H9 (cell line): Measurements from ENCODE around the gene MS4A14. TPM values are rescaled to one million over a fixed set of nuclear protein-coding genes. Genes with fewer than 3 reads are reported as not detected.

Experiments
- DNase-seq: peaks from one replicate; pipeline ENCODE4 v3.0.0-alpha.2; 2017
- H2AFZ ChIP-seq: one replicate; pipeline ENCODE4 v1.6.1; 2013; ENCODE audit warnings: mild to moderate bottlenecking, low read length, control low read depth, moderate library complexity
- H2AK5ac ChIP-seq: 2 replicates; pipeline ENCODE4 v1.6.1; 2013; ENCODE audit warnings: low read length, control low read depth, mixed read lengths; ENCODE audit not compliant: insufficient read length
- H2BK120ac ChIP-seq: one replicate; pipeline ENCODE4 v1.6.1; 2013; ENCODE audit warnings: low read depth, mild to moderate bottlenecking, low read length, control low read depth, inconsistent platforms; ENCODE audit not compliant: poor library complexity, severe bottlenecking
- H2BK12ac ChIP-seq: 2 replicates; pipeline ENCODE4 v1.6.1; 2013; ENCODE audit warnings: low read length, control low read depth, mixed read lengths, low read depth; ENCODE audit not compliant: insufficient read length
- H2BK15ac ChIP-seq: 2 replicates; pipeline ENCODE4 v1.6.1; 2013; ENCODE audit warnings: low read depth, low read length, control low read depth
- H2BK20ac ChIP-seq: one replicate; pipeline ENCODE4 v1.6.1; 2013; ENCODE audit warnings: low read depth, mild to moderate bottlenecking, low read length, control low read depth, inconsistent platforms; ENCODE audit not compliant: poor library complexity, severe bottlenecking
- H2BK5ac ChIP-seq: 2 replicates; pipeline ENCODE4 v1.6.1; 2013; ENCODE audit warnings: low read length, control low read depth, mixed read lengths; ENCODE audit not compliant: insufficient read length
- H3K14ac ChIP-seq: 2 replicates; pipeline ENCODE4 v1.6.1; 2013; ENCODE audit warnings: low read length, control low read depth; ENCODE audit not compliant: insufficient read depth
- H3K18ac ChIP-seq: 2 replicates; pipeline ENCODE4 v1.6.1; 2013; ENCODE audit warnings: low read depth, mild to moderate bottlenecking, mixed read lengths, low read length, control low read depth; ENCODE audit not compliant: insufficient read length
- H3K23ac ChIP-seq: 2 replicates; pipeline ENCODE4 v1.6.1; 2013; ENCODE audit warnings: low read length, control low read depth, mixed read lengths, low read depth; ENCODE audit not compliant: insufficient read length
- H3K23me2 ChIP-seq: 2 replicates; pipeline ENCODE4 v1.6.1; 2013; ENCODE audit warnings: low read depth, mild to moderate bottlenecking, mixed read lengths, low read length, control low read depth; ENCODE audit not compliant: insufficient read length, poor library complexity, severe bottlenecking
- H3K27ac ChIP-seq: 2 replicates; pipeline ENCODE4 v1.5.1; 2013; ENCODE audit warnings: low read length, control low read depth, mixed read lengths, low read depth; ENCODE audit not compliant: insufficient read length
- H3K27me3 ChIP-seq: 2 replicates; pipeline ENCODE4 v1.6.1; 2013; ENCODE audit warnings: low read length, control low read depth, inconsistent platforms; ENCODE audit not compliant: insufficient read depth
- H3K4ac ChIP-seq: 2 replicates; pipeline ENCODE4 v1.6.1; 2013; ENCODE audit warnings: low read depth, mild to moderate bottlenecking, control low read depth, inconsistent platforms, low read length, moderate library complexity
- H3K4me1 ChIP-seq: 2 replicates; pipeline ENCODE4 v1.6.1; 2013; ENCODE audit warnings: low read length, control low read depth, inconsistent platforms; ENCODE audit not compliant: insufficient read depth
- H3K4me2 ChIP-seq: 2 replicates; pipeline ENCODE4 v1.6.1; 2013; ENCODE audit warnings: low read length, control low read depth, mixed read lengths; ENCODE audit not compliant: insufficient read length, insufficient read depth
- H3K56ac ChIP-seq: 2 replicates; pipeline ENCODE4 v1.6.1; 2013; ENCODE audit warnings: low read depth, mild to moderate bottlenecking, mixed read lengths, low read length, control low read depth; ENCODE audit not compliant: insufficient read length
- H3K79me1 ChIP-seq: 2 replicates; pipeline ENCODE4 v1.6.1; 2013; ENCODE audit warnings: low read depth, mild to moderate bottlenecking, moderate library complexity, low read length, control low read depth, inconsistent platforms; ENCODE audit not compliant: insufficient read depth, poor library complexity, severe bottlenecking
- H3K79me2 ChIP-seq: 2 replicates; pipeline ENCODE4 v1.6.1; 2013; ENCODE audit warnings: low read length, control low read depth, inconsistent platforms; ENCODE audit not compliant: insufficient read depth
- H3K9ac ChIP-seq: 2 replicates; pipeline ENCODE4 v1.6.1; 2013; ENCODE audit warnings: low read length, control low read depth, mixed read lengths; ENCODE audit not compliant: insufficient read length; ENCODE audit errors: extremely low read depth
- H3K9me3 ChIP-seq: one replicate; pipeline ENCODE4 v1.6.1; 2013; ENCODE audit warnings: low read depth, low read length, inconsistent platforms; ENCODE audit not compliant: control insufficient read depth
- H3T11ph ChIP-seq: one replicate; pipeline ENCODE4 v1.6.1; 2013; ENCODE audit warnings: mild to moderate bottlenecking, low read length, control low read depth, inconsistent platforms
- H4K20me1 ChIP-seq: one replicate; pipeline ENCODE4 v1.6.1; 2013; ENCODE audit not compliant: control insufficient read depth, insufficient read length, insufficient read depth
- H4K5ac ChIP-seq: 2 replicates; pipeline ENCODE4 v1.6.1; 2013; ENCODE audit warnings: low read depth, mild to moderate bottlenecking, mixed read lengths, low read length, control low read depth; ENCODE audit not compliant: insufficient read length
- H4K8ac ChIP-seq: replicated peaks from 2 replicates; pipeline ENCODE4 v1.6.1; 2013; ENCODE audit warnings: low read length, control low read depth, mixed read lengths, low read depth; ENCODE audit not compliant: insufficient read length
- H4K91ac ChIP-seq: 2 replicates; pipeline ENCODE4 v1.6.1; 2013; ENCODE audit warnings: low read depth, mild to moderate bottlenecking, moderate library complexity, mixed read lengths, low read length, control low read depth; ENCODE audit not compliant: insufficient read length
- H3K27ac Mint-ChIP-seq, 3 experiments: 2 replicates in 2 of 3; 3 replicates in 1 of 3; pipeline ENCODE4 v1.8.0; 2020 to 2021; ENCODE audit warnings: mixed read lengths in 3 of 3, mild to moderate bottlenecking in 1 of 3, moderate library complexity in 1 of 3
- H3K27me3 Mint-ChIP-seq: 2 replicates; pipeline ENCODE4 v1.8.0; 2021; ENCODE audit warnings: low read depth, mild to moderate bottlenecking, moderate library complexity, mixed read lengths
- H3K36me3 Mint-ChIP-seq, 3 experiments: 2 replicates in 2 of 3; 3 replicates in 1 of 3; pipeline ENCODE4 v1.8.0; 2020 to 2021; ENCODE audit warnings: low read depth in 3 of 3, mixed read lengths in 3 of 3; ENCODE audit not compliant: insufficient read depth in 1 of 3
- H3K4me1 Mint-ChIP-seq, 2 experiments: 2 replicates each; pipeline ENCODE4 v1.8.0; 2020; ENCODE audit warnings: mixed read lengths in 2 of 2
- H3K4me3 Mint-ChIP-seq, 2 experiments: 2 replicates in 1 of 2; 3 replicates in 1 of 2; pipeline ENCODE4 v1.8.0; 2020 to 2021; ENCODE audit warnings: mild to moderate bottlenecking in 2 of 2, mixed read lengths in 2 of 2, moderate library complexity in 1 of 2
- H3K9me3 Mint-ChIP-seq, 2 experiments: 2 replicates in 1 of 2; 3 replicates in 1 of 2; pipeline ENCODE4 v1.8.0; 2020; ENCODE audit warnings: mild to moderate bottlenecking in 2 of 2, mixed read lengths in 2 of 2, moderate library complexity in 1 of 2
- WGBS: extraction: QIAGEN DNeasy Blood & Tissue Kit; methylation state at CpG from one replicate; pipeline ENCODE4 v1.1.7; 2013; ENCODE audit warnings: missing lambda C conversion rate, low lambda C conversion rate, mixed read lengths; ENCODE audit not compliant: insufficient read length; ENCODE audit errors: extremely low coverage; 5-methylcytosine and 5-hydroxymethylcytosine counted together
- total RNA-seq: library from RNA; stranded (reverse); gene quantifications from 2 replicates; pipeline ENCODE4 v1.2.1, GENCODE V29; 2021
- TF ChIP-seq, protein P1 (sequence below): fragments of 200-600 bp; sonication (generic); conservative IDR thresholded peaks from 3 replicates; pipeline ENCODE4 v1.8.0; 2021; ENCODE audit warnings: antibody characterized with exemption, mild to moderate bottlenecking

The MS4A14 gene
- total RNA-seq, 1 experiment from 2014 or later, result not detected

DNA sequence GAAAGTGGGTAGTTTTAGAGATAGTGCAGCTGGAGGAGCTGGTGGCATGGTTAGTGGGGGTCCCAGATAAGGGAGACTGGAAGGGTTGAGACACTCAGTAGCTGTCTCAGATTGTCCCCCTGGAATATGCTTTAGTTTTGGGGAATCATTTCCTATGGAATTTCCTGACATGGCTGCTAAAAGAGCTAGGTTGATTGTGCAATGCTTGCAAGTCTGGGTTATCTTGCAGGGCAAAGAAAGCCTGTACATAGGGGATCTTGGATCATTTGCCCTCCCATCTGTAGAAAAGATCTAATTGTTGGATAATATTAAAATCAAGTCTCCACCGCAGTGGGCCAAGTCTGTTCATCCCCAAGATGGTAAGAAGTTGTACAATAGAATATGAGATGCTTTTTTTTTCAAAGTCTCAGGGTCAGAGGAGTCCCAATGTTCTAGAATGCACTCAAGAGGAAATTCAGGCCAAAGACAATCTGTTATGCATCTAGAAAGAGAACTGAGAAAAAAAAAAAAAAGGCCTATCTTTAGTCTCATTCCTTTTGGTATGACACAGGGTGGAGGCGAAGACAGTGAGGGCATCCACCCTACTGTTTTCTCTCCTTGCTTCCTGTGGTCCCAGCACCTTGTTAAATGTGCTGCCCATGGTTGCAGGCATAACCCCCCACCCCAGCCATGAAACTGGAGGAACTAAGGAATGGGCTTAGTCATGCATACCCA lies 49.0 kb upstream of the MS4A14 start:
- no peak overlapping the region for H2BK5ac ChIP-seq
- no peak overlapping the region for H3K18ac ChIP-seq
- no peak overlapping the region for H4K8ac ChIP-seq
- H3K27me3 Mint-ChIP-seq, result no peaks in the 10 kb centered on the region; the same call in 1 of the 2 replicates
- WGBS, result no CpG with 5 or more reads among the region's 2 CpGs
- H2BK20ac ChIP-seq, result no peak overlapping the region
- H4K20me1 ChIP-seq, result no peaks in the 10 kb centered on the region
- H3K9me3 Mint-ChIP-seq, result peaks cover 7 to 11% of the 10 kb centered on the region in 2 experiments; a peak in 3 of 5 replicates
- no peak overlapping the region for H3T11ph ChIP-seq
- no peak overlapping the region for H3K23ac ChIP-seq
- TF ChIP-seq, protein P1, sequence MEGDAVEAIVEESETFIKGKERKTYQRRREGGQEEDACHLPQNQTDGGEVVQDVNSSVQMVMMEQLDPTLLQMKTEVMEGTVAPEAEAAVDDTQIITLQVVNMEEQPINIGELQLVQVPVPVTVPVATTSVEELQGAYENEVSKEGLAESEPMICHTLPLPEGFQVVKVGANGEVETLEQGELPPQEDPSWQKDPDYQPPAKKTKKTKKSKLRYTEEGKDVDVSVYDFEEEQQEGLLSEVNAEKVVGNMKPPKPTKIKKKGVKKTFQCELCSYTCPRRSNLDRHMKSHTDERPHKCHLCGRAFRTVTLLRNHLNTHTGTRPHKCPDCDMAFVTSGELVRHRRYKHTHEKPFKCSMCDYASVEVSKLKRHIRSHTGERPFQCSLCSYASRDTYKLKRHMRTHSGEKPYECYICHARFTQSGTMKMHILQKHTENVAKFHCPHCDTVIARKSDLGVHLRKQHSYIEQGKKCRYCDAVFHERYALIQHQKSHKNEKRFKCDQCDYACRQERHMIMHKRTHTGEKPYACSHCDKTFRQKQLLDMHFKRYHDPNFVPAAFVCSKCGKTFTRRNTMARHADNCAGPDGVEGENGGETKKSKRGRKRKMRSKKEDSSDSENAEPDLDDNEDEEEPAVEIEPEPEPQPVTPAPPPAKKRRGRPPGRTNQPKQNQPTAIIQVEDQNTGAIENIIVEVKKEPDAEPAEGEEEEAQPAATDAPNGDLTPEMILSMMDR, result no peak
- no peak overlapping the region for H3K4me2 ChIP-seq
- H2AFZ ChIP-seq, result no peak overlapping the region
- H3K27ac Mint-ChIP-seq, result no peak overlapping the region
- no peak overlapping the region for H2BK120ac ChIP-seq
- no peaks in the 10 kb centered on the region for H3K23me2 ChIP-seq
- H3K4me1 Mint-ChIP-seq, result peaks cover 2 to 9% of the 10 kb centered on the region in 2 experiments
- H2BK12ac ChIP-seq, result no peak overlapping the region
- H2BK15ac ChIP-seq, result no peak overlapping the region
- no peaks in the 10 kb centered on the region for H3K79me1 ChIP-seq
- peaks cover 0 to 3% (median 0%) of the 10 kb centered on the region in 3 experiments; a peak in 1 of 7 replicates for H3K36me3 Mint-ChIP-seq
- H3K27me3 ChIP-seq, result no peaks in the 10 kb centered on the region
- H3K9me3 ChIP-seq, result no peaks in the 10 kb centered on the region
- no peak overlapping the region for H4K5ac ChIP-seq
- H3K14ac ChIP-seq, result no peak overlapping the region
- no peak overlapping the region for H3K4me3 Mint-ChIP-seq
- H3K4me1 ChIP-seq, result no peaks in the 10 kb centered on the region
- no peak overlapping the region for H3K9ac ChIP-seq
- DNase-seq, result no peak
- no peaks in the 10 kb centered on the region for H3K79me2 ChIP-seq
- no peak overlapping the region for H3K4ac ChIP-seq
- no peak overlapping the region for H3K56ac ChIP-seq
- H2AK5ac ChIP-seq, result no peak overlapping the region
- no peak overlapping the region for H4K91ac ChIP-seq
- H3K27ac ChIP-seq, result no peak overlapping the region
